NCI-H2171 treated with DMSO at 0.1 percent for 48 hours (cell line): Measurements from ENCODE around the gene PERM1.
"Not testable (repeated sequence)": the region's sequence is repeated elsewhere in the genome, so short reads cannot be mapped to it uniquely, and the experiment has no call there.

Source experiments
- DNase-seq: peaks from one replicate; lab custom pipeline; 2025; lab: John Stamatoyannopoulos, UW

Gene PERM1

GRCh38 chr1:981955-982558 lies at the start of gene PERM1:
TSS of gene PERM1 (minus strand) at chr1:982093. CDS start at chr1:981029, 1,064 bp downstream.
- no peak for DNase-seq

- not testable (repeated sequence) for DNase-seq
These were observed 49.2 kb upstream of the PERM1 start for GRCh38 chr1:1030867-1031658.

GRCh38 chr1:1027791-1028190 lies 45.9 kb upstream of the PERM1 start:
- DNase-seq, result no peak

GRCh38 chr1:1026599-1027413 lies 44.9 kb upstream of the PERM1 start:
- DNase-seq, result no peak

- no peak for DNase-seq
These were observed 43.8 kb upstream of the PERM1 start for GRCh38 chr1:1025730-1026129.

GRCh38 chr1:1024771-1025699 lies 43.1 kb upstream of the PERM1 start:
- no peak for DNase-seq

GRCh38 chr1:1024149-1024770 lies 42.4 kb upstream of the PERM1 start:
- no peak for DNase-seq

- no peak for DNase-seq
These were observed 41.8 kb upstream of the PERM1 start for GRCh38 chr1:1023700-1024099.

GRCh38 chr1:1022302-1023009 lies 40.6 kb upstream of the PERM1 start:
- no peak for DNase-seq

- DNase-seq, result no peak
These were observed 40.0 kb upstream of the PERM1 start for GRCh38 chr1:1021920-1022259.

- DNase-seq, result no peak
These were observed 39.4 kb upstream of the PERM1 start for GRCh38 chr1:1021010-1021919.

GRCh38 chr1:1020415-1021009 lies 38.6 kb upstream of the PERM1 start:
- DNase-seq, result no peak

GRCh38 chr1:1020000-1020404 lies 38.1 kb upstream of the PERM1 start, which contains the start of gene AGRN:
TSS of gene AGRN (plus strand) at chr1:1020120. CDS start at chr1:1020173, 53 bp downstream.
- no peak for DNase-seq

GRCh38 chr1:1019122-1019999 lies 37.5 kb upstream of the PERM1 start:
- peak; percentile 66 for DNase-seq

GRCh38 chr1:1018321-1018685 lies 36.4 kb upstream of the PERM1 start:
- not testable (repeated sequence) for DNase-seq

- DNase-seq, result not testable (repeated sequence)
These were observed 35.8 kb upstream of the PERM1 start for GRCh38 chr1:1017397-1018320.
